GM19351 (cell line): Measurements from ENCODE around the gene ORC1.

ENCODE experiments used
- ATAC-seq: cut with Tn5 transposase; IDR thresholded peaks from one replicate; pipeline ENCODE4 v1.9.1; 2021; ENCODE audit warnings: mild to moderate bottlenecking, moderate library complexity; ENCODE audit not compliant: unreplicated experiment

The ORC1 gene

GRCh38 chr1:52346653-52347052 lies 57.6 kb downstream of the ORC1 start:
- no peak for ATAC-seq

GRCh38 chr1:52345252-52345651 lies 59.0 kb downstream of the ORC1 start:
- ATAC-seq = no peak

GRCh38 chr1:52343979-52344378 lies 60.2 kb downstream of the ORC1 start:
- ATAC-seq = no peak

DNA sequence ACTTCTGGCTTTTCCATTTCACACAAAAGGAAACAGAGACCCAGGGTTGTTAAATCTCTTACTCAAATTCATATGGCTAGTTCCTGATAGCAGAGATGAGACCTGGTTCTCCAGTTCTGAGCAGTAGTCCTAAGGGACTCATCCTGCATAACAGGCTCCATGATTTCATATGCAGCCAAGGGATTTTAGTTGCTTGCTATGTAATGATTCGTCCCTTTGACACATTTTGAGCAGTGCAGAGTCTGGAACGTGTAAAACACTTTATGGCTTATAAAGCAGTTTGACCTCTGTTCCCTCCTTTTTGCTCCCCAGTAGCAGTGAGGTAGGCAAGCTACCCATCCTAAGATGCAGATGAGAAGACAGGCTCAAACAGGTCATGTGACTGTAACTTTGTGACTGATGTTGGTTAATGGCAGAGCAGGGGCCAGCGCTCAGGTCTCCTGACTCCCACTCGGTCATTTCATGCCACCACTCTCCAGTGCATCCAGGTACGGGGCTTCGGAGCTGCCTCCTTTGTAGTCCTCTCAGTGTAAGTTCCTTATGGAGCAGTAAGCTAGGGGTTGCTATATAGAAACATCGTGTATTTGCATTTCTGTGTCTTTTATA lies 62.5 kb downstream of the ORC1 start:
- ATAC-seq = no peak

DNA sequence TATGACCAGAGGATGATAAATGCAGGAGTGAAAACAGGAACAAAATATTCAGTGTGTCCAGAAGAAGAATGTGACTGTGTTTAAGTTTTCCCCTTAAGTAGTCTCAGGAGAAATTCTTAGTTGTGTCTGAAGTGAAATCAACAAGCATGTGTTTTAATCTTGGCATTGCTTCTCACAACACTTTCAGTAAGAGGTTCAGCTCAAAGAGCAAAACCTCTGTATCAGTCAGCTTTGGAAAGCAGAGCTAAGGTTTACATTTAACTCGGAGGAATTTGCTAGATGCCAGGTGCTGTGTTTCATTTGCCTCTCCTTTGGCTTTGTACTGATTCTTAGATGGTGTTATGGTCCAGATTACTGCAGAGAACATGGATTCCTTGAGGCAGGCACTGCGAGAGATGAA lies 66.8 kb downstream of the ORC1 start:
- ATAC-seq = no peak

DNA sequence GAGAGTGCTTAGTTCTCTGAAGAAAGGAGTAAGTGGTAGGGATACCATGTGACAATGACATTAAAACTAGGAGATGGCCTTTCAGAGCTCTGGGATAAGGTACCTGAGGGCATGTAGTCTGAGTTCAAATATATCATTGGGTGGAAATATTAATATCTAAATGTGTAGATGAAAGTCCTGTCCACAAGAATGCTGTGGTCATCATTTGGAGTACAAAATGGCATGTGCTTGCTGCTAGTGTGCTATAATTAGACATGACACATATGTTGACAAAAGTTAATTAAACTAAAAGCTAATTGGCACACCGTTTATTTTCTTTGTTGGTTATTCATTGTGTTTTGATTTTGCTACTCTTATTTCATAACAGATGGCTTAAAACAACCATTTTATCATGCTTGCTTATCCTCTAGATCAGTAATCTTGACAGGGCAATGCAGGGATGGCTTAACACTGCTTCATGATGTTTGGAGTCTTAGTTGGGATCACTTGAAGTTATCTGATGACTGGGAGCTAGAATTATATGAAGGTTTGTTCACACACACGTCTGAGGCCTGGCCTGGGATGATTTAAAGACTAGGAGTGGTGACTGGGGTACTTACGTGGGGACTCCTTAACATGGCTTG lies 69.2 kb downstream of the ORC1 start:
- no peak for ATAC-seq

GRCh38 chr1:52332411-52332810 lies 71.8 kb downstream of the ORC1 start:
- no peak for ATAC-seq

DNA sequence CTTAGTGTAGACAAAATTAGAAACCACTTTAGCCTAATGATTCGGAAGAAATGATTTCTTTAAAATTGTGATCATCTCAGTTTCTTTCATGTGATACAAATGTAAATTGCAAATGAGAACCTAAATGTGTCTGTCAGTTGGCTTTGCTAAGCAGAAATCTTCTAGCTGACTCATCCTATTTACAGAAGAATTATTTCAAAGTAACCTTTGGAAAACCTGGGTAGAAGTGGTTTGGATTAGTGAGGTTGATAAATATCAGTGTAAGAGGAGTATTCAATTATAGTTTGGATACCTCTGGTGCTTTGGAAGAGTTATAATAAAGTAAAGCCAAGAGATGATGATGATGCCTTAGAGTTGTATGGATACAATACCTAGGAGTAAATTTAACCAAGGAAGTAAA lies 75.6 kb downstream of the ORC1 start:
- ATAC-seq = no peak

GRCh38 chr1:52325786-52326185 lies 78.4 kb downstream of the ORC1 start:
- no peak for ATAC-seq

DNA sequence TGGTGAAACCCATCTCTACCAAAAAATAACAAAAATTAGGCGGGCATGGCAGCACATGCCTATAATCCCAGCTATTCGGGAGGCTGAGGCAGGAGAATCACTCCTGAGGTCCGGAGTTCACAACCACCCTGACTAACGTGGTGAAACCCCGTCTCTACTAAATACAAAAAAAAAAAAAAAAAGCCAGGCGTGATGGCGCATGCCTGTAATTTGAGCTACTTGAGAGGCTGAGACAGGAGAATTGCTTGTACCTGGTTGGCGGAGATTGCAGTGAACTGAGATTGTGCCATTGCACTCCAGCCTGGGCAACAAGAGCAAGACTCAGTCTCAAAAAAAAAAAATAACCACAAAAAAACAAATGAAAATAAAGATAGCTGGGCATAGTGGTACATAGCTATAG lies 80.5 kb downstream of the ORC1 start:
- no peak for ATAC-seq
